ENCODE measurements around the gene FBN2.

GRCh38 chr5:128317481-128317880 is 220.6 kb downstream of the FBN2 start:
- TF ChIP-seq CTCF (IDR thresholded peaks at IDR 0.05) (no peak), POLR2AphosphoS5 (IDR thresholded peaks at IDR 0.05) (no peak), EP300 (IDR thresholded peaks at IDR 0.05) (no peak)
